CD4-positive, CD25-positive, alpha-beta regulatory T cell (primary cell): ENCODE data around the gene ENG. TPM values are rescaled to one million over a fixed set of nuclear protein-coding genes. Genes with fewer than 3 reads are reported as not detected.
"Not testable (repeated sequence)": the region's sequence is repeated elsewhere in the genome, so short reads cannot be mapped to it uniquely, and the experiment has no call there.

ENCODE experiments used
- ATAC-seq, 2 donors: fragments of 150-1000 bp; cut with Tn5 transposase; one replicate each; pipeline ENCODE4 v1.10.0; 2021; ENCODE audit warnings: low read depth in 2 of 2, moderate number of reproducible peaks in 2 of 2, moderate library complexity in 1 of 2
- DNase-seq, 3 donors: peaks; one replicate each; pipeline versions ENCODE4 v3.0.0 to v3.0.0-alpha.2; 2012 to 2022; ENCODE audit warnings: mixed read lengths in 1 of 3
- H3K27ac ChIP-seq: one replicate; pipeline ENCODE4 v1.7.0; 2013; ENCODE audit warnings: mild to moderate bottlenecking, low read length; ENCODE audit not compliant: insufficient read depth, poor library complexity, severe bottlenecking
- H3K27me3 ChIP-seq: one replicate; pipeline ENCODE4 v1.7.0; 2013; ENCODE audit warnings: low read length; ENCODE audit not compliant: control insufficient read depth, insufficient read depth
- H3K36me3 ChIP-seq: one replicate; pipeline ENCODE4 v1.7.0; 2013; ENCODE audit warnings: mild to moderate bottlenecking, low read length, moderate library complexity; ENCODE audit not compliant: control insufficient read depth, insufficient read depth
- H3K4me1 ChIP-seq: 2 replicates; pipeline ENCODE4 v1.7.0; 2013; ENCODE audit warnings: mild to moderate bottlenecking, low read length; ENCODE audit not compliant: insufficient read depth, control insufficient read depth, poor library complexity, severe bottlenecking
- H3K4me3 ChIP-seq: one replicate; pipeline ENCODE4 v1.7.0; 2013; ENCODE audit warnings: low read depth, mild to moderate bottlenecking, low read length, moderate library complexity
- H3K9me3 ChIP-seq, 2 experiments: 1 replicate in 1 of 2; 2 replicates in 1 of 2; pipeline ENCODE4 v1.7.0; 2013; ENCODE audit warnings: low read length in 2 of 2, mild to moderate bottlenecking in 1 of 2, moderate library complexity in 1 of 2; ENCODE audit not compliant: control insufficient read depth in 2 of 2
- H3K27ac Mint-ChIP-seq, 3 donors: one replicate each; pipeline ENCODE4 v1.8.0; 2020 to 2022; ENCODE audit warnings: mild to moderate bottlenecking in 3 of 3, mixed read lengths in 3 of 3, moderate library complexity in 2 of 3
- H3K27me3 Mint-ChIP-seq: one replicate; pipeline ENCODE4 v1.8.0; 2022; ENCODE audit warnings: mild to moderate bottlenecking, mixed read lengths
- H3K36me3 Mint-ChIP-seq: one replicate; pipeline ENCODE4 v1.8.0; 2020; ENCODE audit warnings: mixed read lengths
- H3K4me1 Mint-ChIP-seq, 4 donors: one replicate each; pipeline ENCODE4 v1.8.0; 2020 to 2022; ENCODE audit warnings: mixed read lengths in 4 of 4, mild to moderate bottlenecking in 1 of 4
- H3K4me3 Mint-ChIP-seq, 4 donors: one replicate each; pipeline ENCODE4 v1.8.0; 2020 to 2022; ENCODE audit warnings: mild to moderate bottlenecking in 4 of 4, mixed read lengths in 4 of 4, moderate library complexity in 3 of 4
- H3K9me3 Mint-ChIP-seq, 7 donors: one replicate each; pipeline ENCODE4 v1.8.0; 2020 to 2022; ENCODE audit warnings: mixed read lengths in 7 of 7, mild to moderate bottlenecking in 3 of 7, moderate library complexity in 2 of 7
- polyA plus RNA-seq, 4 donors: library from polyadenylated mRNA; unstranded; fragments of 300-500 nt; fragmentation: Illumina TruSeq; gene quantifications; one replicate each; pipeline ENCODE4 v1.2.3, GENCODE V29; 2021
- total RNA-seq: library from RNA; stranded (reverse); gene quantifications from one replicate; pipeline ENCODE4 v1.2.3, GENCODE V29; 2022

The ENG gene
- total and polyA plus RNA-seq, 5 donors from 2014 or later = 0.71 to 3.6 (median 1.9) TPM

- H3K4me1 ChIP-seq = peaks cover 58% of the 10 kb centered on the region
- Mint-ChIP-seq H3K27me3 (no peaks in the 10 kb centered on the region), H3K27ac (peak within 1 kb of the TSS; percentile 96 to 98 (median 97)), H3K4me3 (peak within 1 kb of the TSS; percentile 92 to 100 (median 95)), H3K4me1 (peaks cover 8 to 72% (median 47%) of the 10 kb centered on the region in 4 donors), H3K36me3 (peaks cover 16% of the 10 kb centered on the region), H3K9me3 (no peaks in the 10 kb centered on the region)
- peak within 1 kb of the TSS; percentile 90 for H3K27ac ChIP-seq
- ATAC-seq (peak; percentile 68), DNase-seq (peak; percentile 87 to 94 (median 93))
- no peaks in the 10 kb centered on the region for H3K27me3 ChIP-seq
- no peaks in the 10 kb centered on the region for H3K9me3 ChIP-seq
- H3K36me3 ChIP-seq = peaks cover 43% of the 10 kb centered on the region
- peak within 1 kb of the TSS; percentile 74 for H3K4me3 ChIP-seq
These were observed 68.3 kb downstream of the ENG start, which contains the start of gene CDK9 for GRCh38 chr9:127785933-127786772. CDK9 (plus strand) TSS chr9:127786034; CDS start chr9:127786149, 115 bp downstream.

GRCh38 chr9:127785023-127785932, 69.2 kb downstream of the ENG start:
- peaks cover 67% of the 10 kb centered on the region for H3K4me1 ChIP-seq
- H3K27me3 Mint-ChIP-seq = no peaks in the 10 kb centered on the region
- no peaks in the 10 kb centered on the region for H3K9me3 Mint-ChIP-seq
- H3K4me1 Mint-ChIP-seq = peaks cover 8 to 76% (median 46%) of the 10 kb centered on the region in 4 donors
- no peaks in the 10 kb centered on the region for H3K9me3 ChIP-seq
- DNase-seq (peak; percentile 85 to 90 (median 90)), ATAC-seq (peak; percentile 55 to 60)
- H3K27me3 ChIP-seq = no peaks in the 10 kb centered on the region
- H3K36me3 Mint-ChIP-seq = peaks cover 13% of the 10 kb centered on the region
- H3K27ac ChIP-seq = peak overlapping the region; percentile 90
- peaks cover 34% of the 10 kb centered on the region for H3K36me3 ChIP-seq
- peak overlapping the region; percentile 55 for H3K4me3 ChIP-seq
- H3K4me3 Mint-ChIP-seq = peak overlapping the region; percentile 91 to 100 (median 92)
- peak overlapping the region; percentile 96 to 98 (median 97) for H3K27ac Mint-ChIP-seq

DNA sequence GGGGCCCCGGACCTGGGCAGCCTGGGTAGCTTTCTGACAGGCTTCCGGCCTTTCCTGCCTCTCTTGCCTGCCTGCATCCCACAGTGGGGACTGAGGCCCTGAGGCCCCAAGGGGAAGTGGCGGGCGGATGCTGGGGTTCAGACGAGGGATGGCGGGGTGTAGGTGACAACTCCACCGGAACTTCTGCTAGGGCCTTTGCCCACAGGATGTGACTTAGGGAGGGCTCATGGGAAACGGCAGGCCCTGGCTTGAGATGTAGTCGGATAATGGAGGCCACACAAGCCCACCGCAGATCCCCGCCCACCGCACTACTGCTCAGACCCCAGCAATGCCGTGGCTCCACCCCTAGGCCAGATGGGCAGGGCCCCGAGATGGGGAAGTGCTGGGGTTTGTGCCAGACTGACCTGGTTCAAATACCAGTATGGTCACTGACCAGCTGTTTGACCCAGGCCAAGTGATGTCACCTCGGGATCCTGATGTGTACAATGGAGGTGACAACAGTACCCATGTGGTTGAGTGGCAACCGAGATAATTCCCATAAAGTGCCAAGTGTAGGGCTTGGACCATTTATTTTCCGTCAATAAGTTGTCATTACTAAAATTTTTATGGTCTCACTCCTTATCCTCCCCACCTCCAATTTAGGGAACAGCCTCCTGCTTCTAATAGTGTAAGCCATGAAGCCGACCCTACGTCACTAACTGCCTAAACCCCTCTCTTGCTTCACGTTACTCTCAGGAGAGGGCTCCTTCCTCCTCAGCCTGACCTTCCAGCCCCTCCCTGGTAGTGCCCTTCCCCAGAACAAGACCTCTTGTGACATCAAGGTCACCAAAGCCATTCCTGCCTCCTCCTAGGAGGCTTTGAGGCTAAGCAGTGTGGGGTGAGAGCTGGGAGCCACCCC, 71.1 kb downstream of the ENG start:
- H3K4me3 ChIP-seq = peak overlapping the region; percentile 50
- H3K4me1 Mint-ChIP-seq = peaks cover 8 to 74% (median 53%) of the 10 kb centered on the region in 4 donors
- no peaks in the 10 kb centered on the region for H3K27me3 Mint-ChIP-seq

DNA sequence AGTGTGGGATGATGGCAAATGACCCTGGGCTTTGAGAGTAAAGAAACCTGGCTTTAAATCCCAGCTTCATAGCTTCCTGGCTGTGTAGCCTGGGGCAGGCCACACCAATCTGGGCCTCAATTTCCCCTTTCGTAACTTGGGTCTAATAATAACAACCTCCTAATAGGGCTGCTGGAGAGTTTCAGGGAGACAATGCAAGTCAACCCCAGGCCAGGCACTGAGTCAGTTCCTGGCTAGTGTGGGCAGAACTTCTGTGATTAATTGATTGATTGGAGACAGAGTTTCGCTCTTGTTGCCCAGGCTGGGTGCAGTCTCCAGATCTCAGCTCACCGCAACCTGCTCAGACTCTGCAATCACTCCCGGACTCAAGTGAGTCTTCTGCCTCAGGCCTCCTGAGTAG, 72.7 kb downstream of the ENG start:
- H3K4me3 ChIP-seq = no peak overlapping the region
- peaks cover 79% of the 10 kb centered on the region for H3K4me1 ChIP-seq
- DNase-seq (no peak), ATAC-seq (no peak)
- peak overlapping the region; percentile 52 to 100 (median 67) for H3K4me3 Mint-ChIP-seq
- peak overlapping the region; percentile 90 for H3K27ac ChIP-seq
- H3K27me3 Mint-ChIP-seq = no peaks in the 10 kb centered on the region
- H3K9me3 Mint-ChIP-seq = no peaks in the 10 kb centered on the region
- H3K9me3 ChIP-seq = no peaks in the 10 kb centered on the region
- no peaks in the 10 kb centered on the region for H3K36me3 ChIP-seq
- peak overlapping the region; percentile 58 to 96 (median 89) for H3K27ac Mint-ChIP-seq
- no peaks in the 10 kb centered on the region for H3K27me3 ChIP-seq
- no peaks in the 10 kb centered on the region for H3K36me3 Mint-ChIP-seq
- H3K4me1 Mint-ChIP-seq = peaks cover 13 to 66% (median 45%) of the 10 kb centered on the region in 4 donors

More for the DNA sequence above, 71.1 kb downstream of the ENG start:
- peak overlapping the region; percentile 90 for H3K27ac ChIP-seq
- peaks cover 86% of the 10 kb centered on the region for H3K4me1 ChIP-seq
- DNase-seq (peak; percentile 61 to 91 (median 72)), ATAC-seq (peak; percentile 18 to 26)
- Mint-ChIP-seq H3K36me3 (peaks cover 4% of the 10 kb centered on the region), H3K4me3 (peak overlapping the region; percentile 76 to 100 (median 83)), H3K27ac (peak overlapping the region; percentile 96 to 98 (median 97)), H3K9me3 (no peaks in the 10 kb centered on the region)
- H3K36me3 ChIP-seq = peaks cover 15% of the 10 kb centered on the region
- no peaks in the 10 kb centered on the region for H3K9me3 ChIP-seq
- H3K27me3 ChIP-seq = no peaks in the 10 kb centered on the region

DNA sequence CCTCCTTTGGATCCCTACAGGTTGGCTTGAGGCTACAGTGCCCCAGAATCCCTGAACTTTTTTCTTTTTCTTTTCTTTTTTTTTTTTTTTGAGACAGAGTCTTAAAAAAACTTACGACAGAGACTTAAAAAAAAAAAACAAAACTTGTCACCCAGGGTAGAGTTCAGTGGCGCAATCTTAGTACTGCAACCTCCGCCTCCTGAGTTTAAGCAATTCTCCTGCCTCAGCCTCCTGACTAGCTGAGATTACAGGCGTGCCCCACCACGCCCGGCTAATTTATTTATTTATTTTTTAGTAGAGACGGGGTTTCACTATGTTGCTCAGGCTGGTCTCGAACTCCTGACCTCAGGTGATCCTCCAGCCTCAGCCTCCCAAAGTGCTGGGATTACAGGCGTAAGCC, 73.5 kb downstream of the ENG start:
- H3K9me3 ChIP-seq, ATAC-seq, DNase-seq, H3K4me3 ChIP-seq, H3K27me3 ChIP-seq, H3K36me3 ChIP-seq, H3K27me3 Mint-ChIP-seq, H3K9me3 Mint-ChIP-seq, H3K36me3 Mint-ChIP-seq: not testable (repeated sequence)
- H3K27ac Mint-ChIP-seq = peak overlapping the region; percentile 78 to 96 (median 80)
- H3K27ac ChIP-seq = peak overlapping the region; percentile 90
- peaks cover 13 to 71% (median 44%) of the 10 kb centered on the region in 4 donors for H3K4me1 Mint-ChIP-seq
- H3K4me1 ChIP-seq = peaks cover 80% of the 10 kb centered on the region
- H3K4me3 Mint-ChIP-seq = peak overlapping the region in 2 of 4 donors; percentile 75 to 100

- peak overlapping the region; percentile 78 to 93 (median 91) for H3K27ac Mint-ChIP-seq
- peak overlapping the region; percentile 90 for H3K27ac ChIP-seq
- peaks cover 86% of the 10 kb centered on the region for H3K4me1 ChIP-seq
- H3K36me3 ChIP-seq = no peaks in the 10 kb centered on the region
- no peak overlapping the region for H3K4me3 ChIP-seq
- peak overlapping the region; percentile 52 to 100 (median 75) for H3K4me3 Mint-ChIP-seq
- H3K9me3 Mint-ChIP-seq = no peaks in the 10 kb centered on the region
- H3K4me1 Mint-ChIP-seq = peaks cover 13 to 71% (median 44%) of the 10 kb centered on the region in 4 donors
- no peaks in the 10 kb centered on the region for H3K27me3 ChIP-seq
- H3K27me3 Mint-ChIP-seq = no peaks in the 10 kb centered on the region
- no peaks in the 10 kb centered on the region for H3K9me3 ChIP-seq
- ATAC-seq = no peak
- no peaks in the 10 kb centered on the region for H3K36me3 Mint-ChIP-seq
- DNase-seq = no peak
These were observed 74.2 kb downstream of the ENG start for GRCh38 chr9:127780126-127780885.
